Measurements from ENCODE around the gene MSI2.
"Not testable (repeated sequence)": the region's sequence is repeated elsewhere in the genome, so short reads cannot be mapped to it uniquely, and the experiment has no call there.

The MSI2 gene

GRCh38 chr17:57294101-57294500 lies 37.8 kb downstream of the MSI2 start:
- DNase-seq: peak; percentile 97

GRCh38 chr17:57294629-57295501 lies 38.5 kb downstream of the MSI2 start:
- DNase-seq: peak; percentile 96

- DNase-seq: peak; percentile 69
Measured at GRCh38 chr17:57295526-57296023, 39.3 kb downstream of the MSI2 start.

GRCh38 chr17:57296231-57296630 lies 39.9 kb downstream of the MSI2 start:
- DNase-seq: peak; percentile 78

GRCh38 chr17:57299176-57299575 lies 42.9 kb downstream of the MSI2 start:
- no peak for DNase-seq

- DNase-seq: not testable (repeated sequence)
Measured at GRCh38 chr17:57300592-57300991, 44.3 kb downstream of the MSI2 start.

- no peak for DNase-seq
Measured at GRCh38 chr17:57302690-57303465, 46.6 kb downstream of the MSI2 start.

GRCh38 chr17:57305144-57305728 lies 48.9 kb downstream of the MSI2 start:
- no peak for DNase-seq

GRCh38 chr17:57305908-57306504 lies 49.7 kb downstream of the MSI2 start:
- no peak for DNase-seq

GRCh38 chr17:57308543-57309186 lies 52.3 kb downstream of the MSI2 start:
- peak; percentile 37 for DNase-seq

GRCh38 chr17:57309479-57309878 lies 53.2 kb downstream of the MSI2 start:
- no peak for DNase-seq

GRCh38 chr17:57311281-57312216 lies 55.2 kb downstream of the MSI2 start:
- DNase-seq: no peak

- no peak for DNase-seq
Measured at GRCh38 chr17:57312242-57312641, 55.9 kb downstream of the MSI2 start.

- DNase-seq: peak; percentile 19
Measured at GRCh38 chr17:57313097-57313835, 56.9 kb downstream of the MSI2 start.

GRCh38 chr17:57315061-57316015 lies 59.0 kb downstream of the MSI2 start:
- DNase-seq: no peak

- no peak for DNase-seq
Measured at GRCh38 chr17:57316361-57316760, 60.0 kb downstream of the MSI2 start.

- no peak for DNase-seq
Measured at GRCh38 chr17:57317079-57317478, 60.8 kb downstream of the MSI2 start.

GRCh38 chr17:57318913-57319312 lies 62.6 kb downstream of the MSI2 start:
- DNase-seq: no peak

- no peak for DNase-seq
Measured at GRCh38 chr17:57319806-57320205, 63.5 kb downstream of the MSI2 start.

Data from NCI-H1092 treated with DMSO at 0.1 percent for 48 hours (cell line).